Activated CD4-positive, alpha-beta T cell treated with anti-CD3 and anti-CD28 coated beads, Interleukin-2, amount 10 ng/mL, durations not matched to agents 7 days and 5 days (primary cell): ENCODE results near the gene B4GALT7. TPM values are rescaled to one million over a fixed set of nuclear protein-coding genes. Genes with fewer than 3 reads are reported as not detected.
A peak's percentile ranks its signal among the peaks of the same experiment; 100 is the strongest.
"Not testable (repeated sequence)": the region's sequence is repeated elsewhere in the genome, so short reads cannot be mapped to it uniquely, and the experiment has no call there.

Experiments
- CTCF ChIA-PET: fragments of 350-600 bp; sonication (Branson Sonifier 250); formaldehyde crosslinking; loops from one replicate; lab custom pipeline; 2021; ENCODE audit warnings: antibody characterized with exemption; lab: Charles Lee
- POLR2A ChIA-PET: fragments of 350-600 bp; sonication (Branson Sonifier 250); formaldehyde crosslinking; loops from one replicate; lab custom pipeline; 2021; ENCODE audit warnings: antibody characterized with exemption; lab: Charles Lee
- DNase-seq: peaks from one replicate; pipeline ENCODE4 v3.0.0-alpha.2; 2020
- H3K27ac Mint-ChIP-seq: one replicate; pipeline ENCODE4 v1.8.0; 2021; ENCODE audit warnings: mild to moderate bottlenecking, moderate library complexity, mixed read lengths
- H3K27me3 Mint-ChIP-seq: one replicate; pipeline ENCODE4 v1.8.0; 2021; ENCODE audit warnings: mixed read lengths
- H3K36me3 Mint-ChIP-seq: one replicate; pipeline ENCODE4 v1.8.0; 2021; ENCODE audit warnings: low read depth, mixed read lengths
- H3K4me1 Mint-ChIP-seq: one replicate; pipeline ENCODE4 v1.8.0; 2021; ENCODE audit warnings: mixed read lengths
- H3K4me3 Mint-ChIP-seq: one replicate; pipeline ENCODE4 v1.8.0; 2021; ENCODE audit warnings: mild to moderate bottlenecking, moderate library complexity, mixed read lengths
- H3K9me3 Mint-ChIP-seq: one replicate; pipeline ENCODE4 v1.8.0; 2021; ENCODE audit warnings: mixed read lengths
- total RNA-seq, 2 experiments: library from RNA; stranded (reverse); gene quantifications; one replicate each; pipeline ENCODE4 v1.2.3, GENCODE V29; 2021

Gene B4GALT7
- total RNA-seq: 10 to 100 TPM; 20.3 to 20.5 TPM

- Mint-ChIP-seq H3K4me1 (peaks cover 31% of the 10 kb centered on the region), H3K9me3 (no peaks in the 10 kb centered on the region), H3K27ac (peak within 1 kb of the TSS; percentile 84), H3K36me3 (peaks cover 19% of the 10 kb centered on the region), H3K4me3 (peak within 1 kb of the TSS; percentile 88), H3K27me3 (no peaks in the 10 kb centered on the region)
- ChIA-PET CTCF (interaction anchor here (1.0 to 1.6 kb wide), 3 partner anchors 53 to 146 kb away, joined by 3 to 4 read pairs (median 3); no protein-coding TSS in a partner anchor), POLR2A (no interaction called here)
- DNase-seq: peak; percentile 83
These were observed at the start of gene B4GALT7 for GRCh38 chr5:177599731-177600507. Gene B4GALT7, plus strand, starts transcription at chr5:177600132. Its CDS starts 79 bp downstream, at chr5:177600211.

- no peak for DNase-seq
- CTCF ChIA-PET: no interaction called here
- peaks cover 48% of the 10 kb centered on the region for H3K4me1 Mint-ChIP-seq
- POLR2A ChIA-PET: no interaction called here
- no peaks in the 10 kb centered on the region for H3K27me3 Mint-ChIP-seq
- peak overlapping the region; percentile 75 for H3K4me3 Mint-ChIP-seq
- H3K27ac Mint-ChIP-seq: peak overlapping the region; percentile 67
- peaks cover 25% of the 10 kb centered on the region for H3K36me3 Mint-ChIP-seq
- no peaks in the 10 kb centered on the region for H3K9me3 Mint-ChIP-seq
These were observed 47.0 kb upstream of the B4GALT7 start for GRCh38 chr5:177552839-177553455.

- peak; percentile 31 for DNase-seq
- H3K4me3 Mint-ChIP-seq: peak overlapping the region; percentile 75
- ChIA-PET CTCF (no interaction called here), POLR2A (no interaction called here)
- H3K9me3 Mint-ChIP-seq: no peaks in the 10 kb centered on the region
- no peaks in the 10 kb centered on the region for H3K27me3 Mint-ChIP-seq
- peaks cover 50% of the 10 kb centered on the region for H3K4me1 Mint-ChIP-seq
- H3K36me3 Mint-ChIP-seq: peaks cover 24% of the 10 kb centered on the region
- peak overlapping the region; percentile 13 for H3K27ac Mint-ChIP-seq
These were observed 46.1 kb upstream of the B4GALT7 start for GRCh38 chr5:177553671-177554429.

- Mint-ChIP-seq H3K9me3 (no peaks in the 10 kb centered on the region), H3K4me1 (peaks cover 50% of the 10 kb centered on the region), H3K4me3 (peak within 1 kb of the TSS; percentile 84), H3K36me3 (peaks cover 24% of the 10 kb centered on the region), H3K27ac (peak within 1 kb of the TSS; percentile 83), H3K27me3 (no peaks in the 10 kb centered on the region)
- peak; percentile 96 for DNase-seq
- ChIA-PET POLR2A (no interaction called here), CTCF (no interaction called here)
These were observed 45.3 kb upstream of the B4GALT7 start, which contains the start of gene FAM193B for GRCh38 chr5:177554474-177555111. Gene FAM193B, minus strand, starts transcription at chr5:177554563. Its CDS starts 105 bp downstream, at chr5:177554458.

- ChIA-PET POLR2A (no interaction called here), CTCF (no interaction called here)
- Mint-ChIP-seq H3K36me3 (peaks cover 22% of the 10 kb centered on the region), H3K4me1 (peaks cover 48% of the 10 kb centered on the region), H3K27ac (no peak overlapping the region), H3K4me3 (peak overlapping the region; percentile 84), H3K27me3 (no peaks in the 10 kb centered on the region), H3K9me3 (no peaks in the 10 kb centered on the region)
- DNase-seq: no peak
These were observed 44.7 kb upstream of the B4GALT7 start for GRCh38 chr5:177555228-177555627.

GRCh38 chr5:177555665-177556064 lies 44.3 kb upstream of the B4GALT7 start:
- Mint-ChIP-seq H3K4me1 (peaks cover 47% of the 10 kb centered on the region), H3K4me3 (no peak overlapping the region), H3K9me3 (no peaks in the 10 kb centered on the region), H3K27me3 (no peaks in the 10 kb centered on the region), H3K36me3 (peaks cover 19% of the 10 kb centered on the region), H3K27ac (no peak overlapping the region)
- no peak for DNase-seq
- POLR2A ChIA-PET: no interaction called here
- CTCF ChIA-PET: interaction anchor here (1.0 kb wide), 1 partner anchor 18 kb away, joined by 3 read pairs; no protein-coding TSS in a partner anchor

- peak overlapping the region; percentile 82 for H3K27ac Mint-ChIP-seq
- H3K36me3 Mint-ChIP-seq: peaks cover 9% of the 10 kb centered on the region
- H3K4me3 Mint-ChIP-seq: no peak overlapping the region
- peak; percentile 45 for DNase-seq
- CTCF ChIA-PET: interaction anchor here (0.6 kb wide), 1 partner anchor 77 kb away, joined by 5 read pairs; no protein-coding TSS in a partner anchor
- H3K4me1 Mint-ChIP-seq: peaks cover 41% of the 10 kb centered on the region
- no peaks in the 10 kb centered on the region for H3K9me3 Mint-ChIP-seq
- H3K27me3 Mint-ChIP-seq: no peaks in the 10 kb centered on the region
- POLR2A ChIA-PET: no interaction called here
These were observed 42.8 kb upstream of the B4GALT7 start for GRCh38 chr5:177557041-177557647.

- no peak overlapping the region for H3K27ac Mint-ChIP-seq
- POLR2A ChIA-PET: no interaction called here
These were observed 42.1 kb upstream of the B4GALT7 start for GRCh38 chr5:177557796-177558195.

GRCh38 chr5:177559446-177559941 lies 40.4 kb upstream of the B4GALT7 start:
- H3K4me3 Mint-ChIP-seq, H3K36me3 Mint-ChIP-seq, POLR2A ChIA-PET, H3K27ac Mint-ChIP-seq, H3K9me3 Mint-ChIP-seq, CTCF ChIA-PET, H3K27me3 Mint-ChIP-seq, DNase-seq: not testable (repeated sequence)
- H3K4me1 Mint-ChIP-seq: peaks cover 26% of the 10 kb centered on the region

More at GRCh38 chr5:177557796-177558195, 42.1 kb upstream of the B4GALT7 start:
- Mint-ChIP-seq H3K27me3 (no peaks in the 10 kb centered on the region), H3K9me3 (no peaks in the 10 kb centered on the region), H3K36me3 (peaks cover 6% of the 10 kb centered on the region), H3K4me3 (no peak overlapping the region), H3K4me1 (peaks cover 34% of the 10 kb centered on the region)
- CTCF ChIA-PET: interaction anchor here (0.6 kb wide), 1 partner anchor 69 kb away, joined by 3 read pairs; no protein-coding TSS in a partner anchor
- DNase-seq: no peak

GRCh38 chr5:177565046-177565445 lies 34.9 kb upstream of the B4GALT7 start:
- DNase-seq: no peak
- H3K36me3 Mint-ChIP-seq: no peaks in the 10 kb centered on the region
- ChIA-PET POLR2A (no interaction called here), CTCF (no interaction called here)
- H3K9me3 Mint-ChIP-seq: no peaks in the 10 kb centered on the region
- peaks cover 5% of the 10 kb centered on the region for H3K4me1 Mint-ChIP-seq
- no peaks in the 10 kb centered on the region for H3K27me3 Mint-ChIP-seq
- no peak overlapping the region for H3K4me3 Mint-ChIP-seq
- no peak overlapping the region for H3K27ac Mint-ChIP-seq

- Mint-ChIP-seq H3K9me3 (no peaks in the 10 kb centered on the region), H3K27ac (no peak overlapping the region), H3K4me3 (no peak overlapping the region), H3K4me1 (peaks cover 5% of the 10 kb centered on the region), H3K36me3 (no peaks in the 10 kb centered on the region), H3K27me3 (no peaks in the 10 kb centered on the region)
- ChIA-PET POLR2A (no interaction called here), CTCF (interaction anchor here (0.7 kb wide), 1 partner anchor 59 kb away, joined by 3 read pairs; no protein-coding TSS in a partner anchor)
- no peak for DNase-seq
These were observed 31.6 kb upstream of the B4GALT7 start for GRCh38 chr5:177568326-177568725.

GRCh38 chr5:177569894-177570293 lies 30.0 kb upstream of the B4GALT7 start:
- H3K27me3 Mint-ChIP-seq: peaks cover 3% of the 10 kb centered on the region
- no peaks in the 10 kb centered on the region for H3K9me3 Mint-ChIP-seq
- CTCF ChIA-PET: interaction anchor here (0.7 kb wide), 1 partner anchor 21 kb away, joined by 3 read pairs; no protein-coding TSS in a partner anchor
- DNase-seq: no peak
- peaks cover 5% of the 10 kb centered on the region for H3K4me1 Mint-ChIP-seq
- POLR2A ChIA-PET: no interaction called here
- no peak overlapping the region for H3K27ac Mint-ChIP-seq
- no peaks in the 10 kb centered on the region for H3K36me3 Mint-ChIP-seq
- no peak overlapping the region for H3K4me3 Mint-ChIP-seq
